H1 (cell line): Measurements from ENCODE around the gene LHPP. TPM values are rescaled to one million over a fixed set of nuclear protein-coding genes. Genes with fewer than 3 reads are reported as not detected.

Experiments
- CTCF ChIA-PET: fragments of 300-600 bp; sonication (Branson Sonifier 250); formaldehyde crosslinking; loops from one replicate; lab custom pipeline; 2021; ENCODE audit not compliant: partially characterized antibody; lab: Charles Lee
- POLR2A ChIA-PET: fragments of 300-600 bp; sonication (Branson Sonifier 250); formaldehyde crosslinking; loops from one replicate; lab custom pipeline; 2021; ENCODE audit warnings: inconsistent platforms; ENCODE audit not compliant: partially characterized antibody; lab: Charles Lee
- DNase-seq, 2 experiments: peaks; one replicate each; pipeline versions ENCODE4 v3.0.0 to v3.0.0-alpha.2; 2010 to 2022; ENCODE audit warnings: low spot score in 2 of 2, low read depth in 1 of 2, mixed read lengths in 1 of 2
- FAIRE-seq: peaks from 2 replicates; lab custom pipeline; 2011; peaks lifted over from hg19 to GRCh38; lab: Jason Lieb, UNC
- H2AFZ ChIP-seq: 2 replicates; pipeline ENCODE4 v1.8.1; 2012; ENCODE audit warnings: low read length, inconsistent platforms
- H2AK5ac ChIP-seq: 2 replicates; pipeline ENCODE4 v1.6.1; 2013; ENCODE audit warnings: low read depth, low read length
- H2BK120ac ChIP-seq: replicated peaks from 2 replicates; pipeline ENCODE3; 2013; ENCODE audit warnings: low read depth, low read length, inconsistent platforms
- H2BK12ac ChIP-seq: 2 replicates; pipeline ENCODE4 v1.6.1; 2013; ENCODE audit warnings: low read depth, low read length
- H2BK15ac ChIP-seq: 2 replicates; pipeline ENCODE4 v1.6.1; 2013; ENCODE audit warnings: low read length
- H2BK20ac ChIP-seq: 2 replicates; pipeline ENCODE4 v1.6.1; 2013; ENCODE audit warnings: low read length
- H2BK5ac ChIP-seq: 2 replicates; pipeline ENCODE4 v1.6.1; 2013; ENCODE audit warnings: low read depth, low read length
- H3K14ac ChIP-seq: 2 replicates; pipeline ENCODE4 v1.6.1; 2013; ENCODE audit warnings: inconsistent platforms; ENCODE audit not compliant: insufficient read length
- H3K18ac ChIP-seq: 2 replicates; pipeline ENCODE4 v1.6.1; 2013; ENCODE audit warnings: low read length; ENCODE audit errors: extremely low read depth
- H3K23ac ChIP-seq: 2 replicates; pipeline ENCODE4 v1.6.1; 2013; ENCODE audit warnings: inconsistent platforms; ENCODE audit not compliant: insufficient read length
- H3K23me2 ChIP-seq: 2 replicates; pipeline ENCODE4 v1.6.1; 2013; ENCODE audit warnings: low read depth, low read length
- H3K27ac ChIP-seq: 2 replicates; pipeline ENCODE4 v1.6.1; 2011; ENCODE audit warnings: low read depth, low read length, inconsistent platforms
- H3K27me3 ChIP-seq, 4 experiments: replicated peaks in 1 of 4; 1 replicate in 1 of 4; 2 replicates in 3 of 4; pipeline versions ENCODE4 v1.6.1 to v1.8.1; 2011 to 2013; ENCODE audit warnings: low read length in 3 of 4, mild to moderate bottlenecking in 3 of 4, inconsistent platforms in 2 of 4, mixed read lengths in 2 of 4, moderate library complexity in 1 of 4; ENCODE audit not compliant: control insufficient read depth in 3 of 4, insufficient read depth in 3 of 4; ENCODE audit errors: extremely low read depth in 1 of 4
- H3K36me3 ChIP-seq, 4 experiments: 2 replicates each; pipeline versions ENCODE4 v1.6.1 to v1.8.1; 2011 to 2013; ENCODE audit warnings: mild to moderate bottlenecking in 4 of 4, low read length in 3 of 4, moderate library complexity in 2 of 4, control low read depth in 1 of 4, inconsistent platforms in 1 of 4; ENCODE audit not compliant: insufficient read depth in 4 of 4, control insufficient read depth in 2 of 4
- H3K4ac ChIP-seq: replicated peaks from 2 replicates; pipeline ENCODE3; 2013; ENCODE audit warnings: low read length, low read depth, mixed read lengths, inconsistent platforms; ENCODE audit not compliant: insufficient read length
- H3K4me1 ChIP-seq, 4 experiments: replicated peaks in 1 of 4; 1 replicate in 1 of 4; 2 replicates in 3 of 4; pipeline versions ENCODE4 v1.6.1 to v1.8.1; 2011 to 2013; ENCODE audit warnings: low read length in 3 of 4, inconsistent platforms in 2 of 4, mixed read lengths in 1 of 4; ENCODE audit not compliant: insufficient read depth in 4 of 4, control insufficient read depth in 3 of 4
- H3K4me2 ChIP-seq, 2 experiments: 2 replicates each; pipeline versions ENCODE4 v1.6.1 to v1.8.1; 2011 to 2013; ENCODE audit warnings: low read depth in 2 of 2, low read length in 2 of 2, control low read depth in 1 of 2, inconsistent platforms in 1 of 2, mild to moderate bottlenecking in 1 of 2; ENCODE audit not compliant: insufficient read depth in 1 of 2
- H3K4me3 ChIP-seq, 4 experiments: fragments of 200-600, 300-600 bp in 1 of 4; sonication (generic), shearing (Covaris generic), sonication (Bioruptor Twin) in 1 of 4; 2 replicates each; pipeline versions ENCODE4 v1.5.1 to v1.8.1; 2011 to 2016; ENCODE audit warnings: low read length in 4 of 4, low read depth in 3 of 4, control low read depth in 2 of 4, inconsistent platforms in 2 of 4, mild to moderate bottlenecking in 2 of 4, mixed read lengths in 1 of 4, moderate library complexity in 1 of 4; ENCODE audit not compliant: insufficient read depth in 2 of 4; ENCODE audit errors: extremely low read depth in 1 of 4
- H3K56ac ChIP-seq: replicated peaks from 2 replicates; pipeline ENCODE3; 2013; ENCODE audit warnings: low read depth, mild to moderate bottlenecking, mixed read lengths, low read length, inconsistent platforms; ENCODE audit not compliant: insufficient read length
- H3K79me1 ChIP-seq: 2 replicates; pipeline ENCODE4 v1.6.1; 2013; ENCODE audit warnings: low read depth, low read length, control low read depth
- H3K79me2 ChIP-seq, 2 experiments: 2 replicates each; pipeline versions ENCODE4 v1.6.1 to v1.8.1; 2012 to 2013; ENCODE audit warnings: low read length in 2 of 2, mild to moderate bottlenecking in 2 of 2, inconsistent platforms in 1 of 2; ENCODE audit not compliant: insufficient read depth in 2 of 2, control insufficient read depth in 1 of 2
- H3K9ac ChIP-seq, 4 experiments: replicated peaks in 1 of 4; 1 replicate in 1 of 4; 2 replicates in 3 of 4; pipeline versions ENCODE4 v1.6.1 to v1.8.1; 2011 to 2013; ENCODE audit warnings: low read depth in 3 of 4, low read length in 3 of 4, control low read depth in 2 of 4, mild to moderate bottlenecking in 2 of 4, moderate library complexity in 2 of 4, inconsistent platforms in 1 of 4; ENCODE audit errors: extremely low read depth in 1 of 4
- H3K9me3 ChIP-seq, 2 experiments: 2 replicates each; pipeline versions ENCODE4 v1.6.1 to v1.8.1; 2012 to 2013; ENCODE audit warnings: mild to moderate bottlenecking in 2 of 2, moderate library complexity in 2 of 2, control low read depth in 1 of 2, inconsistent platforms in 1 of 2, low read depth in 1 of 2, low read length in 1 of 2, mixed read lengths in 1 of 2; ENCODE audit not compliant: insufficient read depth in 2 of 2
- H4K20me1 ChIP-seq, 2 experiments: replicated peaks in 1 of 2; 2 replicates each; pipeline versions ENCODE3 to v1.8.1; 2011 to 2013; ENCODE audit warnings: inconsistent platforms in 2 of 2, low read length in 2 of 2, mild to moderate bottlenecking in 1 of 2; ENCODE audit not compliant: insufficient read depth in 2 of 2, control insufficient read depth in 1 of 2
- H4K5ac ChIP-seq: 2 replicates; pipeline ENCODE4 v1.6.1; 2013; ENCODE audit warnings: low read length, low read depth, mixed read lengths, inconsistent platforms; ENCODE audit not compliant: insufficient read length
- H4K8ac ChIP-seq: 2 replicates; pipeline ENCODE4 v1.8.0; 2013; ENCODE audit warnings: mild to moderate bottlenecking, moderate library complexity, low read length, inconsistent platforms; ENCODE audit not compliant: insufficient read depth; ENCODE audit errors: extremely low read depth
- H4K91ac ChIP-seq: replicated peaks from 2 replicates; pipeline ENCODE3; 2013; ENCODE audit warnings: low read length, mixed read lengths, inconsistent platforms; ENCODE audit not compliant: insufficient read length
- ATF3 ChIP-seq: IDR thresholded peaks from 2 replicates; pipeline ENCODE4 v1.6.1; 2011; ENCODE audit warnings: low read depth, mild to moderate bottlenecking, low read length; ENCODE audit not compliant: insufficient read depth
- BCL11A ChIP-seq, 2 experiments: IDR thresholded peaks; one replicate each; pipeline ENCODE4 v1.6.1; 2011; ENCODE audit warnings: low read depth in 2 of 2, low read length in 2 of 2, mild to moderate bottlenecking in 2 of 2
- CEBPB ChIP-seq: IDR thresholded peaks from 2 replicates; pipeline ENCODE4 v1.6.1; 2012; ENCODE audit warnings: low read depth, low read length
- FOSL1 ChIP-seq: IDR thresholded peaks from 2 replicates; pipeline ENCODE4 v1.6.1; 2011; ENCODE audit warnings: mild to moderate bottlenecking, low read depth, low read length, moderate library complexity; ENCODE audit not compliant: insufficient read depth
- KDM4A ChIP-seq: IDR thresholded peaks from one replicate; pipeline ENCODE4 v1.7.1; 2012; ENCODE audit warnings: low read depth, mild to moderate bottlenecking, moderate library complexity, low read length, inconsistent platforms; ENCODE audit not compliant: severe bottlenecking
- MAFK ChIP-seq: IDR thresholded peaks from 2 replicates; pipeline ENCODE4 v1.6.1; 2012; ENCODE audit warnings: low read depth, mild to moderate bottlenecking, improper control_type of control experiment, low read length
- RBBP5 ChIP-seq: IDR thresholded peaks from 2 replicates; pipeline ENCODE4 v1.7.1; 2012; ENCODE audit warnings: low read depth, mild to moderate bottlenecking, inconsistent platforms, low read length, moderate library complexity, borderline replicate concordance
- RXRA ChIP-seq: IDR thresholded peaks from 2 replicates; pipeline ENCODE4 v1.6.1; 2011; ENCODE audit warnings: low read depth, mild to moderate bottlenecking, low read length, moderate library complexity; ENCODE audit not compliant: insufficient read depth
- SRF ChIP-seq: IDR thresholded peaks from 2 replicates; pipeline ENCODE4 v1.6.1; 2011; ENCODE audit warnings: mild to moderate bottlenecking, low read depth, low read length, moderate library complexity
- TAF1 ChIP-seq: IDR thresholded peaks from 2 replicates; pipeline ENCODE4 v1.6.1; 2011; ENCODE audit warnings: mild to moderate bottlenecking, low read depth, low read length
- TEAD4 ChIP-seq: IDR thresholded peaks from 2 replicates; pipeline ENCODE4 v1.6.1; 2012; ENCODE audit warnings: low read depth, low read length, inconsistent platforms, mixed read lengths
- WGBS, 2 experiments: shearing (Covaris generic) in 1 of 2; methylation state at CpG; one replicate each; pipeline versions ENCODE4 v1.1.6 to v1.1.7; 2013 to 2015; ENCODE audit warnings: low lambda C conversion rate in 2 of 2, mixed read lengths in 2 of 2, inconsistent platforms in 1 of 2, low coverage in 1 of 2, missing lambda C conversion rate in 1 of 2; ENCODE audit not compliant: insufficient replicate concordance in 2 of 2, insufficient coverage in 1 of 2, insufficient read length in 1 of 2; ENCODE audit errors: extremely low coverage in 1 of 2, missing lambda C conversion rate in 1 of 2; 5-methylcytosine and 5-hydroxymethylcytosine counted together
- polyA plus RNA-seq, 7 experiments: library from polyadenylated mRNA; depleted of rRNA in 3 of 7; stranded (reverse) in 5 of 7; unstranded in 2 of 7; fragments of >200 nt in 5 of 7; fragments of 200-250 nt in 2 of 7; gene quantifications; 1 replicate in 5 of 7; 2 replicates in 1 of 7; 4 replicates in 1 of 7; pipeline versions ENCODE4 v1.2.1 to v1.2.3, GENCODE V29; 2011 to 2013; ENCODE audit warnings: missing spikeins in 2 of 7, mixed read lengths in 2 of 7
- total RNA-seq: library from RNA; stranded (reverse); fragmentation: NEBNext Ultra II Directional; extraction: Animal tissue kit (Norgen Biotek cat#: 25700); gene quantifications from 2 replicates; pipeline ENCODE4 v1.2.1, GENCODE V29; 2021

Gene LHPP
- total and polyA plus RNA-seq, 2 of the 8 experiments (the other 6 are each of a cell fraction or from before 2014, with no cell fraction given) = 26.0 to 45.0 TPM

DNA sequence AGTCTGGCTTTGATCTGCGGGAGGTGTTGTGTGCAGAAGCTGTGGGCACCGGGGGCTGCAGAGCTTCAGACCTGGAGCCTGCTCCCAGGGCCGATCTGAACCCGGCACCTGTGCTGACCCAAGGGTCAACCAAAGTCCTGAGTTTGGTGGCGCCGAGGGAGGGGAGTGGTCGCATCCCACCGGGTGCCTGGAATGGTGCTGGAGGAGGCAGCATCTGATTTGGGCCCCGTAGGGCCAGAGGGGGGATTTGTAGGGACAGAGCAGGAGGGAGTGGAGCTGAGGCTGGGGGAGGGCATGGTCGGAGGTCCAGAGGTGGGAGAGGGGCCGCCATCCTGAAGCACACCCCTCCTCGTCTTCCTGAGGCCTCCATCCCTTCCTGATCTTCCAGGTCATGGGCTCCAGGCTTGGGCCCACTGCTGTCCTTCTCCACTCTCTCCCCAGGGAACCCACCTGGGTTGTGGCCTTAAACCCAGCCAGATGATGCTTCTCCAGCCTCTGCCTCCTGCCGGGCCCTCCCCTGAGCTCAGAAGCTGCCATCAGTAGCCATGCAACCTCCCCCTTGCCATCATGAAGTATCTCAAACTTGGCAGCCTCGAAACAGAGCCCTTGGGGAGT lies 112.9 kb downstream of the LHPP start:
- no peak for TF ChIP-seq CEBPB
- no peak for TF ChIP-seq BCL11A (IDR thresholded peaks at IDR 0.05; ENCODE audit: low read depth in 2 of 2, low read length in 2 of 2)
- no peak for TF ChIP-seq FOSL1
- TF ChIP-seq RBBP5 = no peak
- no peak for TF ChIP-seq KDM4A
- no peak for TF ChIP-seq TAF1
- TF ChIP-seq MAFK = no peak
- TF ChIP-seq RXRA = no peak
- no peak for TF ChIP-seq ATF3
- no peak for TF ChIP-seq TEAD4
- no peak for TF ChIP-seq SRF
- TF ChIP-seq, all 59 proteins: peak for 0
- Histone ChIP-seq H4K20me1 (peaks cover 2 to 7% of the 10 kb centered on the region in 2 experiments), H3K4me3 (no peak overlapping the region), H2AK5ac (no peak overlapping the region), H3K79me1 (no peaks in the 10 kb centered on the region; the same call in 1 of the 2 replicates), H2BK20ac (no peak overlapping the region), H3K79me2 (no peaks in the 10 kb centered on the region), H2BK15ac (no peak overlapping the region), H3K14ac (no peak overlapping the region), H3K18ac (no peak overlapping the region), H3K4ac (no peak overlapping the region), H3K4me1 (no peaks in the 10 kb centered on the region; a peak in 1 of 7 replicates), H3K4me2 (no peak overlapping the region), H3K23ac (no peak overlapping the region), H3K36me3 (no peaks in the 10 kb centered on the region), H3K56ac (no peak overlapping the region), H3K27me3 (no peaks in the 10 kb centered on the region), H2BK5ac (no peak overlapping the region), H4K5ac (no peak overlapping the region), H3K9me3 (0 out of 4 replicates have a peak, but pooled peaks cover 0 to 4% of the 10 kb centered on the region in 2 experiments), H4K91ac (no peak overlapping the region), H3K9ac (no peak overlapping the region), H3K23me2 (no peaks in the 10 kb centered on the region), H2BK120ac (no peak overlapping the region), H3K27ac (no peak overlapping the region), H2BK12ac (no peak overlapping the region), H4K8ac (no peak overlapping the region), H2AFZ (no peak overlapping the region)
- FAIRE-seq = no peak
- POLR2A ChIA-PET = no interaction called here
- CTCF ChIA-PET = interaction anchor here (1.0 to 1.9 kb wide), 4 partner anchors 10 to 51 kb away, joined by 3 to 8 read pairs (median 4); no protein-coding TSS in a partner anchor
- DNase-seq = no peak
- WGBS, 2 experiments = 92% methylated on average over 14 of the region's 14 CpGs; no CpG with 5 or more reads in 1 of the 2 experiments
